GM19468 (cell line): ENCODE measurements around the gene NANOS2.

Source experiments
- ATAC-seq: cut with Tn5 transposase; IDR thresholded peaks from one replicate; pipeline ENCODE4 v1.9.1; 2021; ENCODE audit warnings: mild to moderate bottlenecking, moderate library complexity, moderate number of reproducible peaks; ENCODE audit not compliant: unreplicated experiment; ENCODE audit errors: extremely low read depth

Gene NANOS2

GRCh38 chr19:45931055-45931454 lies 16.5 kb upstream of the NANOS2 start:
- ATAC-seq: no peak

- ATAC-seq: no peak
Measured at GRCh38 chr19:45929247-45929646, 14.7 kb upstream of the NANOS2 start.

DNA sequence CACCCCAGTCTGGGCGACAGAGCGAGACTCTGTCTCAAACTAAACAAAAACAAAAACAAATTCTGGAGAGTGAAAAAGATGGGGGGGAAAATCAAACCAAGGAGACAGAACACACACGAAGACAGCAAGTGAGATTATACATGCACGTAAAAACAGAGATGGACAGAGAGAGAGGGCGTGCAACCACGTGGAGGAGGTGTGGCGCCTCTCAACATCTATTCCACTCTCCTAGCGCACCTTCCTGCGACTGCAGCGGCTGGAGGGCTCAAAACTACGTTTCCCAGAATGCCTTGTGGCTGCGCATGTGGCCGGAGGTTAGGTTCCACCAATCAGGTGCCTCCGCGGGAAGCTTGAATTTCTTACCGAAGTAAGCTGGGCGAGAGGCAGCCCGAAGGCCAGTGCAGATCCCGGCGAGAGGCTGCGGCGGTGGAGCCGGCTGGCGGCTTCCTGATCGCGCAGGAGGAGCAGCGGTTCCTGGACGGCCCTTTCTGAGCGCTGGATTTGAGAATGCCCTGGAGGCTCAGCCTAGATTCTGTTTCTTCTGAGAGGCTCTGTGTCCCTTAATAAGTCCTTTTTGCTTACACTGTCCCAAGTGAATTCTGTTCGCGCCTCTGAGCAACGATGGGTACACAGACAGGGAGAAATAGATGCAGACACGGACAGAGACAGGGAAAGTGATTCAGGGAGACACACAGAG lies 13.1 kb upstream of the NANOS2 start:
- no peak for ATAC-seq

DNA sequence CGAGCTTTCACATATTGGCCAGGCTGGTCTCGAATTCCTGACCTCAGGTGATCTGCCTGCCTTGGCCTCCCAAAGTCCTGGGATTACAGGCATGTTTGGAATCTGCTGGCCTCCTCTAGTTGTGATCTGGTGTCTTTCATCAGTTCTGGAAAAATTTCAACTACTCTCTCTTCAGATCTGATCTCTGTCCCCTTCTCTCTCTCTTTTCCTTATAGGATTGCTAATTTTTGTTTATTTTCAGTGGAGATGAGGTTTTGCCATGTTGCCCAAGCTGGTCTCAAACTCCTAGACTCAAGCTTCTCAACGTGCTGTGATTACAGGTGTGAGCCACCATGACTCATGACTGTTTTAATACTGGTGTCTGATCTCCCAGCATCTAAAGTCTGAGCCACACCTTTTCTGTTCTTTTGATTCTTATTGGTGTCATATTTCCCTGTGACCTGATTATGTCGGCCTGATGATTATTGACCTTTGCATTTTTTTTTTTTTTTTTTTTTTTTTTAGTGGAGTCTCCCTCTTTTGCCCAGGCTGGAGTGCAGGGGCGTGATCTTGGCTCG lies 10.4 kb upstream of the NANOS2 start:
- no peak for ATAC-seq

DNA sequence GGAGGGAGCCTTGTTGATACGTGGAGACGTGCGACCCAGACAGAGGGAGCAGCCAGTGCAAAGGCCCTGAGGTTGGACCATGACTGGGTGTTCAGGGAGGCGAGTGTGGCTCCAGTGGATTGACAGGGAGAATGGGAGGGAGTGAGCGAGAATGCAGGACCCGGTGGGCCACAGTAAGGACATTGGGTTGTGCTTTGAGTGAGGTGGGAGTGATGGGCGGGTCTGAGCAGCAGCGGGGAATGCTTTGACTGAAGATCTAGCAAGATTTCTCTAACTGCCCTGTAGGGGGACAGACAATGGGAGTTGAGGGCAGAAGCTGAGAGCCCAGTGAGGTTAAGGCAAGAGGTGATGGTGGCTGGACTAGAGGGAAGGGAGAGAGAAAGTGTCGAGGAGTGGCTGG lies 7.7 kb upstream of the NANOS2 start:
- no peak for ATAC-seq

GRCh38 chr19:45920458-45920857 lies 5.9 kb upstream of the NANOS2 start:
- ATAC-seq: no peak

GRCh38 chr19:45919678-45920077 lies 5.1 kb upstream of the NANOS2 start:
- ATAC-seq: no peak

DNA sequence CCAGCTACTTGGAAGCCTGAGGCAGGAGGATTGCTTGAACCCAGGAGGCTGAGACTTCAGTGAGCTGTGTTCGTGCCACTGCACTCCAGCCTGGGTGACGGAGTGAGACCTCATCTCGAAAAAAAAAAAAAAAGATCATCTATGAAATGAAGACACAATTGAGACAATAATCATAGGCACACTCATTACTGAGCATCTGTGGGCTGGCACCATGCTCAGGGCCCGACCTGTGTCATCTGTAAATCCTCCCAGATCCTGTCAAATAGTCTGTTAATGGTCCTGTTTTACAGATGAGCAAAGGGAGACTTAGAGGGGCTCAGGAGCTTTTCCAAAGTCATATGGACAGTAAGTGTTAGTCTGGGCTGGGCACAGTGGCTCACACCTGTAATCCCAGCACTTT lies 4.1 kb upstream of the NANOS2 start:
- ATAC-seq: no peak

GRCh38 chr19:45917421-45918091 lies 3.0 kb upstream of the NANOS2 start:
- no peak for ATAC-seq

DNA sequence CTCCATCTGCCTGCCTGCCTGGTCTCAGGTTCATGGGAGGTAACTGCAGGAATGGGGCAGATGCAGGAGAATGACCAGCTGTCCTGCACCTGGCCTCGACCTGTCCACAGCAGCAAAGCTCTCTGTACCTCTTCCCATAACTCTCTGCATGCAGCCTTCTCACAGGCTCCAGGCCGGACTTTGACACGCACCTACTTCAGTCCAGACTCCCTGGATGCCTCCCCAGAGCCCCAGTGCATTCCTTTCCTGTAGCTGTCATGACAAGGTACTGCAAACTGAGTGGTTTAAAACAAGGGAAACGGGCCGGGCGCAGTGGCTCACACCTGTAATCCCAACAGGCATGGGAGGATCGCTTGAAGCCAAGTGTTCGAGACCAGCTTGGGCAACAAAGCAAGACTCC lies 3.3 kb downstream of the NANOS2 start:
- no peak for ATAC-seq

DNA sequence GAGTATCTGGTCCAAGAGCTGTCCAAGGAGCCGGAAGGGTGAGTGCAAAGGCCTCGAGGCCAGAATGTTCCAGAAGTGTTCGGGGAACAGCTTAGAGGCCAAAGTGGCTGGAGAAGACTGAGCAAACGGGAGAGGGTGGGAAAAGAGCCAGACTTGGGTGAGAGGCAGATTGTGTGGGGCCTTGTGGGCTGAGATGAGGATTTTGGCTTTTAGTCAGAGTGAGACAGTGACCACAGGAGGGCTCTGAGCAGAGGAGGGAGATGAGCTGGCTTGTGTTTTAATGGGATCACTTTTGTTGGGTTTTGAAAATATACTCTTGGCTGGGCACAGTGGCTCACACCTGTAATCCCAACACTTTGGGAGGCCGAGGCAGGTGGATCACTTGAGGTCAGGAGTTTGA lies 5.6 kb downstream of the NANOS2 start:
- ATAC-seq: no peak

DNA sequence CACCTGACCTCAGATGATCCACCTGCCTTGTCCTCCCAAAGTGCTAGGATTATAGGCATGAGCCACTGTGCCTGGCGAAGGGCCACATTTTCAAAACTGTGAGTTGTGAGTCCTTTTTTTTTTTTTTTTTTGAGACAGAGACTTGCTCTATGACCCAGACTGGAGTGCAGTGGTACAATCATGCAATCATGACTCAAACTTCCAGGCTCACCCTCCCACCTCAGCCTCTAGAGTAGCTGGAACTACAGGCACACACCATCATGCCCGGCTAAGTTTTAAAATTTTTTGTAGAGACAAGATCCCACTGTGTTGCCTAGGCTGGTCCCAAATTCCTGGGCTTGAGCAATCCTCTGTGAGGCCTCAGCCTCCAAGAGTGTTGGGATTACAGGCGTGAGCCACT lies 8.4 kb downstream of the NANOS2 start:
- no peak for ATAC-seq

DNA sequence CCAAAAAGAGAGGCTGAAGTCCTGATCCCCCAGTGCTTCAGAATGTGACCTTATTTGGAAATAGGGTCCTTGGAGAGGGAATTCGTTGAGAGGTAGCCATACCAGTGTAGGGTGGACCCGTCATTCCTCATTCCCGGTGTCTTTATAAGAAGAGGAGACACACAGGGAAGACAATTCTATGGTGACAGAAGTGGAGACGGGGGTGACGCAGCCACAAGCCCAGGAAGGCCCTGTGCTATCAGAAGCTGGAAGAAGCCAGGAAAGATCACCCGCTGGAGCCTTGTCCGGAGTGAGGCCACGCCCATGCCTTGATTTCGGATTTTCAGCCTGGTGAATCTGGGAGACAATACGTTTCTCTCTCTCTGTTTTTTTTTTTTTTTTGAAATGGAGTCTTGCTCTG lies 9.6 kb downstream of the NANOS2 start:
- ATAC-seq: no peak

GRCh38 chr19:45902651-45903625 lies 11.6 kb downstream of the NANOS2 start:
- ATAC-seq: peak; percentile 74

DNA sequence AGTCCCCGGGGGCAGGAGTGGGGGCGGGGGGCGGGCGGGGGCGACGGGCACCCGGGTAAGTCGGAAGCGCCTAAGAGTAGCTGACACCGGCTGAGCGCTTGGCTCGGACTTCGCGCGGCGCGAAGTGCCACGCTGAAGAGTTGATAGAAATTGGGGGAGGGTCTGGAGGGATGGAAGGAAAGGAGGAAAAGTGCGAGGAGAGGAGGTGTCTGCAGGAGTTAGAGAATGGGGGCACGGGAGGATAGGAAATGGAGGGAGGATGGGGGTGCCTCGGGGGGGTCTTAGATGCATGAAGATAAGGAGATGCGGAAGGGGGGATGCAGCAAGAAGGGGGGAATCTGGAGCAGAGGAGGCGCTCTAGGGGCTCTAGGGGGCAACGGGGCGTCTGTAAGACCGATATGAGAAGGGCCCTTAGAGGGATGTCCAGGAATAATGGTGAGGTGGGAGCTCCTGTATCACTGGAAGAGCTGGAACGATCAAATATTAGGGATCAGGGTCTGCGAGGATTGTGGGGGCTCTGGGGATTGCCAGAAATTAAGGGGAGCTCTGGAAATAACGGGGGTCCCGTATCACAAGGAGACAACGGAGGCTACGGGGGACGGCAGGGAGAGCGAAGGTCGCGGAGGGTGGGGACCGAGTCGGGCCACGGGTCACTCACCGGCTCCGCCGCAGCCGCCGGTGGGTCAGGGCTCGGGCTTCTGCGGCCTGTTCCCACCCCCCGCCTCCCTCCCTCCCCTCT lies 12.5 kb downstream of the NANOS2 start, which contains the start of gene MYPOP:
Gene MYPOP (minus strand): TSS at position 702 of the 739 bp plus-strand sequence. CDS start 840 bp downstream, outside the sequence.
- ATAC-seq: no peak

GRCh38 chr19:45901432-45901911 lies 13.1 kb downstream of the NANOS2 start:
- ATAC-seq: no peak

GRCh38 chr19:45900738-45901431 lies 13.7 kb downstream of the NANOS2 start:
- no peak for ATAC-seq

GRCh38 chr19:45899919-45900589 lies 14.5 kb downstream of the NANOS2 start:
- no peak for ATAC-seq
